Renal cortex interstitium (tissue), 11 donors: Measurements from ENCODE around the gene FTCD. TPM values are rescaled to one million over a fixed set of nuclear protein-coding genes. Genes with fewer than 3 reads are reported as not detected.
A peak's percentile ranks its signal among the peaks of the same experiment; 100 is the strongest.
"Not testable (repeated sequence)": the region's sequence is repeated elsewhere in the genome, so short reads cannot be mapped to it uniquely, and the experiment has no call there.

Source experiments
- DNase-seq, 11 donors: peaks; one replicate each; pipeline ENCODE4 v3.0.0-alpha.2; 2013; ENCODE audit warnings: low read depth in 9 of 11, low spot score in 4 of 11; ENCODE audit errors: extremely low read depth in 1 of 11
- polyA plus RNA-seq, 3 donors: library from polyadenylated mRNA; unstranded; fragments of 120-200 nt; gene quantifications; one replicate each; pipeline ENCODE4 v1.2.1, GENCODE V29; 2013; ENCODE audit not compliant: insufficient read length in 3 of 3

Gene FTCD
- polyA plus RNA-seq, 3 donors: 25.4 to 49.8 (median 39.2) TPM

DNA sequence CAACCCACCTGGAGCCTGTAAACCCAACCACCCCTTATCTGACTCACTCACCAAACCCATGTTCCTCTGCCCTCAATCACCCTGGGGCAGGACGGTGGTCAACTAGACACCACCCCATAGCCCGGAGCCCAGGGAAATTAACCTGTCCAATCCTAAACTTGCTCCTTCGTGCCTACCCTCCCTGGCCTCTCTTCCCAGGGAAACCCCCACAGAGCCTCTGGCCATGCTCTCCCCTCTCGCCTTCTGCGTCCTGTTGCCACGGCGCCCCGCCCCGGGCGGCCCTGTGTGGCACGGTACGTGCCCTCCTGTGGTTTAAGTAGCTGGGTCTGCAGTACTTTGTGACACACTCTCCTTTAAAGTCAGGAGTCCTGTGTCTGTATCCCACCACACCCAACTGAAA is 4.0 kb upstream of the FTCD start:
- no peak for DNase-seq

DNA sequence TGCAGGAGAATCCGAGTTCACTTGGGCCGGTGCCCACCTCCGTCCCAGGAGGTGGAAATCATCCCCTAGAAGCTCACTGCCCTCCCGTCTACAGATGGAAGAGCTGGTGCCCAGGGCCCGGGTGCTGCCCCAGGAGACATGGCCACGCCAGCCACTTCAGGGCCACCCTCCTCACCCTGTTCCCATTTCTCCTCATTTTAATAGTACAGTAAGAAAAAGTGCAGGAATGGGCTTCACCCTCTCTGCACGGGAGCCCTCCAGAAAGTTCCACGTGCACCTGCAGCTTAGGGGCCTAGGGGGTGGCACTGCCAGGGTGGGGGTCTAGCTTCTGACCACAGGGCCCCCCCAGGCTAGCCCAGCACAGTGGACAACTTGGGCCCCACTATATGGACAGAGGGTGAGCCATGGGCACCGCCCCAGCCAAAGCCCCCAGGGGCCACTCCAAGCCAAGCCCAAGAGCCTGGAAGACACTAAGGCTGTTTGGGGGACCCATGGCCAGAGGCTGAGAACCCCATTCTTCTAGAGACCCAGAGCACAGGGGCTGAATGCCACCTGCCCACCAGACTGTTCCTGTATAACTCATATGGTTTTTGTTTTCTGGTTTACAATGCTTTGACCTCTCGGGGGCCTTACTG is 3.4 kb upstream of the FTCD start:
- DNase-seq: no peak

DNA sequence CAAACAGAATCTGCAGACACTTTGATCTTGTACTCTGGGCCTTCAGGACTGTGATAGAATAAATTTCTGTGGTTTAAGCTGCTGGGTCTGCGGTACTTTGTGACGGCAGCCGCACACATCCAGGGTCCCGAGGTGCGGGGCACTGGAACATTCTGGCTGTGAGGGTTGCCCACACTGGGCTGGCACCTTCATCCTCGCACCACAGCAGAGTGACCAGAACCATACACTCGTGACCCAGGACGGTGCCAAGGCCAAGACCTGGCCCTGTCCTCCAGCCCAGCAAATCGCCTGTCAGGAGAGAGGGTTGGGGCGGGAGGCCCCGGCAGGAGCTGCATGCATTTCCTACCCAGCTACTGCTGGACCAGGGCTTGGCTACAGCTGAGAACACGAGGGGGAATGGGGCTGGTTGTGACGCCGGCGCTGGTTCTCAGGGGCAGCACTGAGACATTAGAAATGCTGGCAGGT is 2.6 kb upstream of the FTCD start:
- DNase-seq: no peak

DNA sequence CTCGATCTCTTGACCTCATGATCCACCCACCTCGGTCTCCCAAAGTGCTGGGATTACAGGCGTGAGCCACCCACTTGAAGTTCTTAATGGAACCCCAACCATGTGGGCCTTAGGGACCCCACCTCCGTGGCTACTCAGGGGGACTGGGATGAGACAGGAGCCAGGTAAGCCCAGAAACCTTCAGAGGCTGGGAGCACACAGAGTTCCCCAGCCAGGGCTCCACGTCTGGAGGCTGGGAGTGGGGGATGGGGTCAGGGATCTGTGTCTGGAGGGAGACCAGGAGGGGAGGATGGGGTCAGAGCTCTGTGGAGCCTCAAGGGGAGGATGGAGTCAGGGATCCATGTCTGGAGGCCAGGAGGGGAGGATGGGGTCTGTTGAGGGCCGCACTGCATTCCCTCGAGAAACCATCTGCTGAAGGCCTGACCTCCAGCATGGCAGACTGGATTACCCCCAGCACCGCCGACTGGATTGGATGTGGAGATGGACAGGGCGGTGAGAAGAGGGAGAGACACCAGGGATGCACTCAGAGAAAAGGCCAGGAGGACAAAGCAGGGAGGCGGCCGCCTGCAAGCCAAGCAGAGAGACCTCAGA is 2.1 kb upstream of the FTCD start:
- DNase-seq: no peak

DNA sequence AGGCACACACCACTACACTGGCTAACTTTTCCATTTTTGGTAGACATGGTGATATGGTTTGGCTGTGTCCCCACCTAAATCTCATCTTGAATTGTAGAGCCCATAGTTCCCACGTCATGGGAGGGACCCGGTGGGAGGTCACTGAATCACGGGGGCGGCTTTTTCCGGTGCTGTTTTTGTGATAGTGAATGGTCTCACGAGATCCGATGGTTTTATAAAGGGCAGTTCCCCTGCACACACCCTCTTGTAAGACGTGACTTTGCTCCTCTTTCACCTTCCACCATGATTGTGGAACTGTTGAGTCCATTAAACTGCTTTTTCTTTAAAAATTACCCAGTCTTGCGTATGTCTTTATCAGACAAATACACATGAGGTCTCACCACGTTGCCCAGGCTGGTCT is 1.3 kb upstream of the FTCD start:
- no peak for DNase-seq

DNA sequence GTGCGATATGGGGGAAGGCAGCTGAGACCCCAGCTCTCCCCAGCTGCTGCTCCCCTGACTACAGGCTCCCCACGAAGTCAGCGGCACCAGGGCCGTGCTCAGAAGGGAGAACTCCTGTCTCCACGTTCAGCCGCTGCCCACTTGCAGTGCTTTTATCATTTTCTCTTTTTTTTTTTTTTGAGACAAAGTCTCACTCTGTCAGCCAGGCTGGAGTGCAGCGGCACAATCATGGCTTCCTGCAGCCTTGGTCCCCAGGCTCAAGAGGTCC is 933 bp upstream of the FTCD start:
- no peak for DNase-seq

DNA sequence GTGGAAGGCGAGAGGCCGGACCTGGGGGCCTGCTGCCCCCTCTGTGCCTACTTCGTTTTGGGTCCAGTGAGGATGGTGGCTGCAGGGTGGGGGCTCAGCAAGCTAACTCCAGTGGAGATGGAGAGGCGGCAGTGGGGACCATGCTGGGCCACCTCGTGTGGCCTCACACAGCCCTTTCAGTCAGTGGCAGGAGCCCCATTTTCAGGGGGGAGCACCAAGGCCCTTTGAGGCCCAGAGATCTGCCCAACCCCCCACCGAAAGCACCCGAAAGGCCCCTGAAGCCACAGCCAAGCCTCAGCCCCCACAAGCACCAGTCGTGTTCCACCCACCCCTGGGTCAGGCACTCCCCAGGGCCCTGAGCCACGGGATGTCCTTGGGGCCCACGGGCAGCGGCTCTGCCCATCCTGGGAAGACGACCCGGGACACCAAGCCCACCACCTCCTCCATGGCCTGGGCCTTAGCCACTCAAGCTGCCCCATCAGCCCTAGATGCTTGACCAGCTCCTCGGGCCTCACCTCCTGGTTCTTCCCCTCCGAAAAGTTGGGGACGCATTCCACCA is 345 bp downstream of the FTCD start:
- no peak for DNase-seq

DNA sequence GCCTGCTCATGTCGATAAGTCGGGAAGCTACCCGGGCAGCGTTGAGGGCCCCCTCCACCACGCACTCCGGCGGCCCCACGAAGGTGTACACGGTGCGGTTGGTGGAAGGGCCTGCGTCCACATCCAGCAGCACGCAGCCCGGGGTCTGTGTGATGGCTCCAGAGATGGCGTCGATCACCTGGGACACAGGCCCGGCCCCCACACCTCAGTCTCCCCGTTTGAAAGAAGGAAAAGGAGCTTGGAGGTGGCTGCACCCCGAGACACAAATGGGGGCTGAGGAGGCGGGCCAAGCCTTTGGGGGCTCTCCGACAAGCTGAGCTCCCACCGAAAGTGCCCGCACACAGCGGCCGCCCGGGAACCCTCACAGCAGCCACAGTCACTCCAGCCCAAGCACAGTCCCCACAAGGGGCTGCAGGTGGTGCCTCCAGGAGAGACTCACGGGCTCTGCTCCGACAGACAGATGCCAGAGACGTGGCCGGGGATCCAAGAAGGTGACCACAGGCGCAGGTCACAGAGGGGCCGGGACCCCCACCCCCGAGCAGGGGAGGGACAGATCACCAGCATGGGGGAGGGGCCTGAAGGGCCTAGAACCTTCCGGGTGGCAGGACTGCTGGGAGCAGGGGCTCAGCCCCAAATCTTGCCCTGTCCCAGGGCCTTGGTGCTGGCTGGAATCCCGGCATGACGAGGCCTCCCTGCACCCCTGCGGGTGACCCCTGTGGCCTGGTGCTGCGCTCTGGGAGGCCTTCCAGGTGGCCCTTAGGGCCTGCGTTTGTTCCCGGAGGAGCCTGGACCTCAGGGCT is 1.0 kb downstream of the FTCD start:
- DNase-seq: no peak

DNA sequence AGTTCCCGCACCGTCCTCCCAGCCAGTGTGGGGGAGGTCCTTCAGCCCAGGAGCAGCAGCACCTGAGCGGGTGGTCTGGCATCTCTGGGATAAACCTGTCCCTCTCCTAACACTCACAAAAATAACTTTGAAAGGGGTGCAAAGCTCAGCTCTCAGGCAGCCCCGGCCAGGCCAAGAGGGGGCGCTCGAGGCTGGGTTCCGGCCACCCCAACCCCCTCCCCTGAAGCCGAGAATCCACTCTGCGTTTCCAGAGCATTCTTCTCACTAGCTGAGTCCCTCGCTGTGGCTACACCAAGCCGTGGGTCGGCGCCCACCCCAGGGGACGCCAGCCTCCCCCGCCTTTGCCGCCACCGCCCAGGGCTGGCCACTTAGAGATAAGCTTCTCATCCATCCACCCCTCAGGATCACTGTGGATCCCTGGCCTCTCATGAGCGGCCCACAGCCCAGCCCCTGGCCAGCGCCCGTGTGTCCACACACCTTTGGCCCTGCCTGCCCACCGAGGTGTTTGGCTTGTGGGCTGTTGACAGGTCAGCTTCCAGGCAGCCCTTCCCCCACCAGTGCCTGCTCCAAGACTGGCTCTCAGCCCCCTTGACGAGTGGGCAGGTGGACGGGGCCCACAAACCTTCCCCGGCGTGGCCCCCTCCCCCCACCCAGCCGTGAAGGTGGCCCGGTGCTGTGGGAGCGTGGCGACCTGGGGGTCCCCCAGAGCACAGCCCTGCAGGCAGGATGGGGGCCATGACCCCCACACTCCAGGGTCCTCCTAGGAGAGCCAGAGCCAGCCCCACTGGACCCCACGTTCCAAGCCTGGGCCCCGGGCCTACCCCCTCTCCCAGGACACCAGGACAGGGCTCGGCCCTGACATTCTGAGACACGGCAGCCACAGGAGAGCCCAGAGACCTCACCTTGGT is 1.9 kb downstream of the FTCD start:
- peak in 6 of 11 donors; percentile 45 to 62 (median 58) for DNase-seq

DNA sequence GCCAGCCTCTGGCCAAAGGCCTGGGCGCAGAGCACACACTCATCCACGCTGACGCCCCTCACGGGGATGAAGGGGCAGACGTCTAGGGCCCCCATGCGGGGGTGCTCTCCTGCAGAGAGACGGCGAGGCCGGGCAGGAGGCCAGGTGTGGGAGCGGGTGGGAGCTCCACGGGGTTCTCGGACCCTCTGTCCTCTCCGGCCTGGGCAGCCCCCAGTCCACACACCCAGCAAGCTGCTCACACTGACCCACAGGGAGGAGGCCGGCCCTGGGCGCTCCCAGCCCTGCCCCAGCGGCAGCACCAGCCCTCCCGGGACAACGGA is 2.5 kb downstream of the FTCD start:
- DNase-seq: no peak

DNA sequence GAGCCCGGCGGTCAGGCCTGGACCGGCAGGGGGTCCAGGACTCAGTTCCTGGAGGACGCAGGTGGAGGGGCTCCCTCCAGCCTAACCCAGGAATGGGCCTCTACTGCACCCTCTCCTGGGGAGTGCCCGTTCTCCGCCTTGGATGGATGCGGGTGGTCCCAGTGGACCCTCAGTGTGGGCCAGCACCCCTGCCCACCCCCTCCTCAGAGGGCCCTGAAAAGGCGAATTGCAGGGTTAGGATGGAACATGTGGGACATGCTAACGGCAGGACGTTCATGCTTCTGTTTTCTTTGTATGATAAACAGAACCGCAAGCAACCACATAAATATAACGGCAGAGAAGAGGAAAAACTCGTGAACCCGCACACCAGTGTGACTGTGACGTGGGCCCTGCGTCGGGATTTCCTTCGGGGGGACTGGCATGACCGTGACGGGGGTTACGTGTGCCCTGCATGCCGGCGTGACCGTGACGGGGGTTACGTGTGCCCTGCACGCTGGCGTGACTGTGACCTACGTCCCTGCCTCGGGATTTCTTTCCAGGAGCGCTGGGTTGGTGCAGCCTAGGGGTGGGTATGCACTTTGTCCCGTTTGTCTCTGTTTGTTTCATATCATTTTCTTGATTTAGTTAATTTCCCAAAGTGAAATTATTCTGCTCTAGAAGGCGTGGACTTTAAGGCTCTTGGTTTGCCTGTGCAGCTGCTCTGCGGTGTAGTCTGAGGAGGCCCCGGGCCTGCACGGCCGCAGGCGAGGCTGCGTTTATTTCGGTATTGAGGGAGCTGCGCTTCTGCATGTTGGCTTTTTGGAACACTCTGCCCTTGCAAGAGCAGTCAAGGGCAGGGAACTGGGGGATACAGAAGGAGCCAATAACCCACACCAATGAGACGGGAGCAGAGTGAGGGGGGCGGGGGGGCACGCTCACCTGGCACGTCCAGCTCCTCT is 3.1 kb downstream of the FTCD start:
- DNase-seq: no peak

DNA sequence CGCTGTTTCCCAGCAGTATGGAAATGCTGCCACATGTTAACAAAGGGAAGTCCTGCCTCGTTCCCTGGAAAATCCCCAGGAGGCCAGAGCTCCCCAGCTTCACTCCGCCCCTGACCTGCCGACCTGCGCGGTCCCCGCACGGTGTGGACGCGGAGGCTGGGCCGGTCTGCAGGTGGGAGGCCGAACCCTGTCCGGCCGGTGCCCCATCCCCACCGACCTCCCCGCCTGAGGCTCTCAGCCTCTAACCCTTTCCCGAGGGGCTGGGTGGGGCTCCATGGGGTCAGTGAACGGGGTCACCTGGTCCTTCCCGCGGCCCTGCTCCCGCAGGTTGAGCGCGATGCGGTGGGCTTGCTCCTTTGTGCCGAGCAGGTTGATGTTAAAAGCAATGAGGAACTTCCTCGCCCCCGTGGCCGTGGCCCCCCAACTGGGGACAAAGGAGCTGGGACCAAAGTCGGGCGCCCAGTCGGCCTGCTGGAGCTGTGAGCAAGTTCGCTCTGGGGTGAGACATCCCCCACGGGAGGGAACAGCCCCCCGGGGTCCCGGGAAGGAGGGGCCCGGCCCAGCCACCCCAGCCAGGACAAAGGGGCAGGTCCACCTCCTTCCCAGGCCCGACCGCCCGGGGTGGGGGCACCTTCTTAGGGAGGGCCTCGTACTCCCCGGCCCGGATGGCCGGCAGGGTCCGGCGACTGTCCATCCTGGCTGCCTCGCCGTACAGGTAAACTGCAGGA is 4.0 kb downstream of the FTCD start:
- no peak for DNase-seq

DNA sequence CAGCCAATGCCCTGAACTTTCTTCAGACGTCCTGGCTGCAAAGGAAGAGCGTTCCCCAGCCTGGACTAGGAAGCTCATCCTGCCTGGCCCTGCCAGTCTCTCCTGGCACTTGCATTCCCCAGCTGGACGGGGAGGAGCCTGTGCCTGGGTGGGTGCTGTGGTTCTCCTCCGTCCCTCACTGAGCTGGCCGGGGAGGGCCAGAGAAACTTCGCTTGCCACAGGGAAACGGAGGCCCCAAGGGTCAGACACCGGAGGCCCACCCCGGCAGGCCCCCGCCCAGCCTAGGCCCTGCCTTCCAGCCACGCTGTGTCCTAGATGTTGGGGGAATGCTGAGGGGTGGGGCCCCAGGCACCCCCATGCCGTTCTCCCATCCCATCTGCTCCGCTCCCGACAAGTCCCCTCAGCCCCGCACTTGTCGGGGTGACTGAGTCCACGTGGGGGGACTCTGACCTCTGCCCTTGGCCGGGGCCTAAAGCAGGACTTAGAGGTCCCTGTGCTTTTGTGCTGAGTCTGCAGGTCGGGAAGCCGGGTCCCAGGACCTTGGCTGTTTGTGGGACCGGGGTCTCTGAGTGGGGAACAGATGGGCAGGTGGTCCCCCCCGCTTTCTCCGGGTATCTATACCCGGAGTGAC is 4.8 kb downstream of the FTCD start:
- DNase-seq: no peak

DNA sequence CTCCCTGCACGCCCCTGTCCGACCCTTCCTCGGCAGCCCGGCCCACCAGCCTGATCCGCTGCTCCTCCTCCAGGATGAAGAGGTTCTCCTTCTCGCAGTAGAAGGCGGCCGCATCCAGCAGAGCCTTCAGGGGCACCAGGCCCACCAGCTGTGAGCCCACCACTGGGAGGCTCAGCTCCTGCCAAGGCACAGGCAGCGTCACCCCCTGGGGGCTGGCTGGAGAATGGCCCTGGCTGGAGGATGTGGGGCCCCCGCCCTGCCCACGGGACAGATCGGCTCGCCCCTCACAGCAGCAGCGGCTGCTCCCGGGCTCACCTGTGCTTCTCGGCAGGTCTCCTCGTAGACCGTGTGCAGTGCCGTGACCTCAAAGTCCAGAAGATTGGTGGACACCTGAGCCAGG is 5.3 kb downstream of the FTCD start:
- DNase-seq: no peak

DNA sequence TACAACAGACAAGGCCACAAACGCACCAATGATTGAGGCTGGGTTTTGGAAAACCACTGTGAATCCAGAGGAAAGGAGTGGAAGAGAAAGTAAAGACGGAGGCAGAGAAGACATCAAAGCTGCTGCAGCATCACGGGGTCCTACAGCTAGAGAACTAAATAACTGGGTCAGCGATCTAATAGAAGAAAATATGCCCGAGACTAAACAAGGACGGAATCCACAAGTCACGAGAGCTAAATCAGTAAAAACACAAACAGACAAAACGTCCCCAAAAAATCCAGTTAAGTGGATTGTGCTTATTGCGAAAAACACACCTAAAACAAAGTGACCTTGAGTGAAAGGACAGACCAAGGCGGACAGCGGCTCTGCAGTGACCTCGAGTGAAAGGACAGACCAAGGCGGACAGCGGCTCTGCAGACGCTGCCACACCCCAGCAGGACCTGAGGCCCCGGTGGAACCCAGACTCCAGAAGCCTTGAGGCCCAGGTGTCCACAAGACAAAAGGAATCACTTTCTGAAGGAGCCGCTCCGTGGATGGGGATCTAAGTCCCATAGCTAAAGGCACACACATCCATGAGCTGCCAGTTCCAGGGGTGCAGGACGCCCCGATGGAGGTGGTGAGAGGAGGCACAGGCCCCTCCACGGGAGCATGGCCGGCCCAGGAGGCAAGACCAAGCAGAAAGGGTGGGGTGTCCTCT is 6.0 kb downstream of the FTCD start:
- DNase-seq: no peak

DNA sequence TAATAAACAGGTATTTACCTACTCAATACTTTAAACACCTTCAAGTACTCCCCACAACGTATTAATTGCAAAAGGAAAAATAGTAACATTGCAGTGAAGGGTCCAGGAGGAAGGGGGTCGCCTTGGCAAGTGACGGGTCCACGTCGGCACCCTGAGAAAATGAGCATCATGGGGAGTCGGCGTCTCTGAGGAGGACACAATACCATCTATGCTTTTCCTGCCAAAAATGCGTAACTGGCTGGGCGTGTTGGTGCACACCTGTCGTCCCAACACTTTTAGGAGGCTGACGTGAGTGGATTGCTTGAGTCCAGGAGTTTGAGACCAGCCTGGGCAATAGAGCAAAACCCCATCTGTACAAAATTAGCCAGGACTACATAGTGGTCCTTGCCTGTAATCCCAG is 7.3 kb downstream of the FTCD start:
- DNase-seq: no peak

DNA sequence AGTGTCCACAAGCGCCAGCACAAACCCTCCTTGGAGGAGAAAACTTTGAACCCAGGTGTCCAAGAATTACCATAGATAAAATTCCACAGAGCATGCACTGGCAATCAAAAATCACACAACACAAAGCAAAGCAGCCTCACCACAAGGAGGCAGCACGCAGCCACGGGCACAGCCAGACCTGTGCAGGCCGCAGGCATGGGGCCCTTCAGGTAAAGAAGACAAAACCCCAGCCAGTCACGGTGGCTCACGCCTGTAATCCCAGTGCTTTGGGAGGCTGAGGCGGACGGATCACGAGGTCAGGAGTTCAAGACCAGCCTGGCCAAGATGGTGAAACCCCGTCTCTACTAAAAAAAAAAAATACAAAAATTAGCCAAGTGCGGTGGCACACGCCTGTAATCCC is 8.0 kb downstream of the FTCD start:
- DNase-seq: not testable (repeated sequence)
